HepG2 (cell line): ENCODE measurements around the gene FNDC10. TPM values are rescaled to one million over a fixed set of nuclear protein-coding genes. Genes with fewer than 3 reads are reported as not detected.

Experiments used
- ATAC-seq: fragments of 200-7000 bp; cut with Tn5 transposase; 3 replicates; pipeline ENCODE4 v1.9.1; 2020; ENCODE audit warnings: mild to moderate bottlenecking, moderate library complexity
- BruUV-seq: library from RNA; stranded (reverse); fragments of 400-500 nt; replicated peaks from 2 replicates; lab custom pipeline; 2021; lab: Mats Ljungman, UMichigan
- CTCF ChIA-PET: fragments of 300-600 bp; formaldehyde crosslinking; extraction: SDS; loops from one replicate; lab custom pipeline; 2021; ENCODE audit warnings: low total read pairs, inconsistent platforms, low intra/inter-chr PET ratio; lab: Yijun Ruan, JAX
- POLR2A ChIA-PET: fragments of 350-600 bp; sonication (Branson Sonifier 250); formaldehyde crosslinking; loops from one replicate; lab custom pipeline; 2020; ENCODE audit warnings: antibody characterized with exemption, inconsistent platforms; lab: Yijun Ruan, JAX
- DNase-seq: peaks from one replicate; pipeline ENCODE4 v3.0.0-alpha.2; 2015; ENCODE audit warnings: low spot score
- FAIRE-seq: peaks from 3 replicates; lab custom pipeline; 2011; peaks lifted over from hg19 to GRCh38; lab: Jason Lieb, UNC
- H2AFZ ChIP-seq: one replicate; pipeline ENCODE4 v1.6.1; 2011; ENCODE audit warnings: low read length, inconsistent platforms
- H3K27ac ChIP-seq: fragments of 300-600 bp; 3 replicates; pipeline ENCODE4 v1.8.0; 2011; ENCODE audit warnings: mixed run types, mild to moderate bottlenecking, mixed read lengths, low read length, inconsistent platforms; ENCODE audit not compliant: insufficient read depth; ENCODE audit errors: extremely low read length
- H3K27me3 ChIP-seq, 2 experiments: fragments of 200-600 bp in 1 of 2; 2 replicates in 1 of 2; 3 replicates in 1 of 2; pipeline versions ENCODE4 v1.6.0 to v1.8.0; 2011; ENCODE audit warnings: low read length in 2 of 2, mild to moderate bottlenecking in 2 of 2, moderate library complexity in 2 of 2, inconsistent platforms in 1 of 2; ENCODE audit not compliant: insufficient read depth in 2 of 2, control insufficient read depth in 1 of 2
- H3K36me3 ChIP-seq, 2 experiments: fragments of 200-600 bp in 1 of 2; replicated peaks in 1 of 2; 2 replicates in 1 of 2; 3 replicates in 1 of 2; pipeline versions ENCODE4 v1.5.1 to v1.8.0; 2011; ENCODE audit warnings: low read length in 2 of 2, inconsistent platforms in 1 of 2; ENCODE audit not compliant: insufficient read depth in 2 of 2, control insufficient read depth in 1 of 2
- H3K4me1 ChIP-seq: 2 replicates; pipeline ENCODE4 v1.5.1; 2012; ENCODE audit warnings: low read length, inconsistent platforms; ENCODE audit not compliant: insufficient read depth
- H3K4me2 ChIP-seq: 2 replicates; pipeline ENCODE4 v1.6.0; 2011; ENCODE audit warnings: low read depth, low read length, inconsistent platforms
- H3K4me3 ChIP-seq, 3 experiments: fragments of 200-600 bp in 1 of 3; sonication (generic), shearing (Covaris generic) in 1 of 3; replicated peaks in 1 of 3; 2 replicates each; pipeline ENCODE4 v1.5.1; 2011 to 2016; ENCODE audit warnings: low read length in 3 of 3, inconsistent platforms in 2 of 3, low read depth in 2 of 3, mild to moderate bottlenecking in 2 of 3, control low read depth in 1 of 3, mixed read lengths in 1 of 3; ENCODE audit not compliant: insufficient read depth in 1 of 3
- H3K79me2 ChIP-seq: one replicate; pipeline ENCODE4 v1.6.1; 2011; ENCODE audit warnings: low read length, inconsistent platforms; ENCODE audit not compliant: insufficient read depth
- H3K9ac ChIP-seq: 2 replicates; pipeline ENCODE4 v1.6.0; 2011; ENCODE audit warnings: mild to moderate bottlenecking, low read depth, low read length, inconsistent platforms; ENCODE audit not compliant: insufficient read depth
- H3K9me3 ChIP-seq: 2 replicates; pipeline ENCODE4 v1.5.1; 2012; ENCODE audit warnings: mild to moderate bottlenecking, low read length
- H4K20me1 ChIP-seq: 2 replicates; pipeline ENCODE4 v1.6.0; 2011; ENCODE audit warnings: inconsistent platforms, mild to moderate bottlenecking, low read length, moderate library complexity; ENCODE audit not compliant: insufficient read depth
- GPBP1L1 ChIP-seq: sonication (generic); formaldehyde crosslinking; IDR thresholded peaks from 2 replicates; pipeline ENCODE4 v1.5.0; 2020; ENCODE audit warnings: mild to moderate bottlenecking, missing genetic modification reagents
- KDM6A ChIP-seq: IDR thresholded peaks from 2 replicates; pipeline ENCODE4 v1.6.1; 2016; ENCODE audit warnings: low read depth
- LBX2 ChIP-seq: sonication (generic); formaldehyde crosslinking; IDR thresholded peaks from 2 replicates; pipeline ENCODE4 v1.5.0; 2020; ENCODE audit warnings: missing genetic modification reagents, mild to moderate bottlenecking, borderline replicate concordance
- MEF2D ChIP-seq: sonication (generic); formaldehyde crosslinking; IDR thresholded peaks from 2 replicates; pipeline ENCODE4 v1.5.1; 2020; ENCODE audit warnings: mild to moderate bottlenecking, missing genetic modification reagents
- NFIB ChIP-seq: sonication (generic); formaldehyde crosslinking; IDR thresholded peaks from 2 replicates; pipeline ENCODE4 v1.9.0; 2021; ENCODE audit warnings: missing genetic modification reagents, mild to moderate bottlenecking, borderline replicate concordance
- STAT6 ChIP-seq: sonication (generic); formaldehyde crosslinking; IDR thresholded peaks from 2 replicates; pipeline ENCODE4 v1.4.0; 2020; ENCODE audit warnings: missing genetic modification reagents, mild to moderate bottlenecking, borderline replicate concordance
- ZNF780A ChIP-seq: sonication (generic); formaldehyde crosslinking; IDR thresholded peaks from 2 replicates; pipeline ENCODE4 v1.8.0; 2022; ENCODE audit warnings: mild to moderate bottlenecking, missing genetic modification reagents, moderate library complexity
- WGBS: methylation state at CpG from one replicate; pipeline ENCODE4 v1.1.6; 2017; ENCODE audit warnings: low lambda C conversion rate; 5-methylcytosine and 5-hydroxymethylcytosine counted together
- in situ Hi-C: cut with HindIII; loops from 2 replicates; pipeline ENCODE4 v1.10.0; 2017; ENCODE audit warnings: low pct_unique_long_range_greater_than_20kb; ENCODE audit not compliant: extremely low pct_ligation_motif_present
- intact Hi-C: fragments of 100-400 bp; cut with micrococcal nuclease; formaldehyde crosslinking; loops from one replicate; pipeline ENCODE4 v1.10.0; 2022; ENCODE audit not compliant: unreplicated experiment
- polyA plus RNA-seq, 8 experiments: library from polyadenylated mRNA; depleted of rRNA in 3 of 8; stranded (reverse) in 7 of 8; unstranded in 1 of 8; fragments of >200 nt; fragmentation: Illumina TruSeq in 4 of 8; extraction: Trizol in 4 of 8; gene quantifications; 2 replicates each; pipeline versions ENCODE4 v1.2.1 to v1.2.3, GENCODE V29; 2011 to 2016; ENCODE audit warnings: low read depth in 4 of 8, missing spikeins in 1 of 8, mixed read lengths in 1 of 8; ENCODE audit not compliant: insufficient read depth in 1 of 8
- total RNA-seq, 5 experiments: library from RNA; depleted of rRNA; stranded (reverse); fragments of >200 nt; fragmentation: Illumina TruSeq; extraction: Trizol; gene quantifications; 2 replicates each; pipeline ENCODE4 v1.2.3, GENCODE V29; 2016; ENCODE audit warnings: low read depth in 1 of 5

Gene FNDC10
- total and polyA plus RNA-seq, 2 of the 13 experiments (the other 11 are each of a cell fraction or from before 2014, with no cell fraction given): 2.2 to 2.5 TPM

GRCh38 chr1:1602968-1603506, 3.1 kb upstream of the FNDC10 start:
- H3K4me2 ChIP-seq: no peak overlapping the region; the same call in 1 of the 2 replicates
- no peak for FAIRE-seq
- no TSS peak for BruUV-seq
- no peaks in the 10 kb centered on the region for H3K79me2 ChIP-seq
- H2AFZ ChIP-seq: no peak overlapping the region
- in situ Hi-C loops: no loop called here
- peaks cover 1 to 9% of the 10 kb centered on the region in 2 experiments; a peak in 2 of 5 replicates for H3K27me3 ChIP-seq
- no peaks in the 10 kb centered on the region for H4K20me1 ChIP-seq
- H3K4me3 ChIP-seq: no peak overlapping the region
- ATAC-seq: peak; percentile 16; the same call in 2 of the 3 replicates
- no peak overlapping the region for H3K27ac ChIP-seq
- DNase-seq: no peak
- peaks cover 41% of the 10 kb centered on the region for H3K4me1 ChIP-seq
- no peak overlapping the region for H3K9ac ChIP-seq
- no peaks in the 10 kb centered on the region for H3K9me3 ChIP-seq
- ChIA-PET CTCF (no interaction called here), POLR2A (interaction anchor here (1.4 kb wide), 1 partner anchor 12 kb away, joined by 13 read pairs; the partner anchor contains the start of gene MIB2)
- no peaks in the 10 kb centered on the region for H3K36me3 ChIP-seq
- intact Hi-C loops: no loop called here
- WGBS: 21% methylated on average over 4 of the region's 13 CpGs
- no peak for TF ChIP-seq MEF2D (CRISPR knock-in tag)
- no peak for TF ChIP-seq ZNF780A (CRISPR knock-in tag)
- no peak for TF ChIP-seq LBX2
- TF ChIP-seq KDM6A: no peak
- TF ChIP-seq NFIB (CRISPR knock-in tag): no peak
- no peak for TF ChIP-seq STAT6 (CRISPR knock-in tag)
- TF ChIP-seq GPBP1L1 (CRISPR knock-in tag): no peak
